ENCODE results near the gene CTNNB1.

DNA sequence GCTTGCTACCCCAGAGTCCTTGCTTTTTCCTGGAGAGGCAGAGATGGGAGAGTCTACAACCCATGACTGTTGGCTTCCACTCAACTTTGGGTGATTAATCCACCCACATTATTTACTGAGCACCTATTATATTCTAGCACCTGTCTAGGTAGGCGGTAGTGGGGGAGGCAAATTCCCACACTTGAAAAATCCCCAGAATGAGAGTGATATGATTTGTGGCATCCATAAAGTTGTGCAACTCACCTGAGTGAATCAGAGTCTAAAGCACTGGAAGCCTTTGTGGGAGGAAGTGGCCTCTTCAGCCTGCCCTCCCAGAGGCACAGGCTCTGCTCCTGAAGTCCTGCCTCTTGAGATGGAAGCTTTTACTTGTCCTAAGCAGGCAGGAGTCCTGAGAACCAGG, 40.4 kb upstream of the CTNNB1 start:
- TF ChIP-seq CTCF (conservative IDR thresholded peaks at IDR 0.05; ENCODE audit: low read depth, low read length) (no peak), EZH2 (IDR thresholded peaks at IDR 0.05; ENCODE audit: borderline replicate concordance, low read depth, low read length, poor library complexity, severe bottlenecking) (no peak)
